ENCODE data around the gene CHST9. TPM values are rescaled to one million over a fixed set of nuclear protein-coding genes. Genes with fewer than 3 reads are reported as not detected.

The CHST9 gene
- total and polyA plus RNA-seq, 4 donors, result 0.42 to 6.4 (median 1.4) TPM

- TF ChIP-seq NR2F2 (IDR thresholded peaks at IDR 0.05), result no peak
- Histone ChIP-seq H3K9ac (ENCODE audit: low read depth in 1 of 2, low read length in 2 of 2) (no peak overlapping the region), H3K4me3 (ENCODE audit: low read depth in 1 of 3, low read length in 3 of 3) (no peak overlapping the region), H3K27me3 (ENCODE audit: control insufficient read depth in 4 of 4, insufficient read depth in 4 of 4, low read length in 3 of 4) (no peaks in the 10 kb centered on the region), H3K27ac (ENCODE audit: low read depth in 1 of 2, low read length in 2 of 2) (no peak overlapping the region), H3K36me3 (ENCODE audit: control insufficient read depth in 4 of 4, insufficient read depth in 3 of 4, low read depth in 1 of 4, low read length in 3 of 4) (no peaks in the 10 kb centered on the region), H3K9me3 (ENCODE audit: control insufficient read depth in 4 of 4, low read length in 3 of 4) (no peaks in the 10 kb centered on the region), H3K4me1 (ENCODE audit: control insufficient read depth in 4 of 4, insufficient read depth in 4 of 4, low read length in 3 of 4) (no peaks in the 10 kb centered on the region)
- 78% methylated on average over 1 of the region's 1 CpG for WGBS
- DNase-seq (ENCODE audit: low spot score), result no peak
Observed at GRCh38 chr18:27214831-27215230, 29.7 kb upstream of the CHST9 start.

GRCh38 chr18:27213123-27213717, 28.1 kb upstream of the CHST9 start:
- no peak overlapping the region for H3K27ac ChIP-seq (ENCODE audit: low read depth in 1 of 2, low read length in 2 of 2)
- 58% methylated on average over 1 of the region's 1 CpG for WGBS
- H3K36me3 ChIP-seq (ENCODE audit: control insufficient read depth in 4 of 4, insufficient read depth in 3 of 4, low read depth in 1 of 4, low read length in 3 of 4), result no peaks in the 10 kb centered on the region
- no peak for TF ChIP-seq GABPA (IDR thresholded peaks at IDR 0.05 in 1 of 2, conservative IDR thresholded peaks at IDR 0.05 in 1 of 2)
- no peaks in the 10 kb centered on the region for H3K27me3 ChIP-seq (ENCODE audit: control insufficient read depth in 4 of 4, insufficient read depth in 4 of 4, low read length in 3 of 4)
- DNase-seq (ENCODE audit: low spot score), result no peak
- H3K9me3 ChIP-seq (ENCODE audit: control insufficient read depth in 4 of 4, low read length in 3 of 4), result no peaks in the 10 kb centered on the region
- H3K4me3 ChIP-seq (ENCODE audit: low read depth in 1 of 3, low read length in 3 of 3), result no peak overlapping the region
- H3K9ac ChIP-seq (ENCODE audit: low read depth in 1 of 2, low read length in 2 of 2), result no peak overlapping the region
- H3K4me1 ChIP-seq (ENCODE audit: control insufficient read depth in 4 of 4, insufficient read depth in 4 of 4, low read length in 3 of 4), result no peaks in the 10 kb centered on the region

GRCh38 chr18:27211569-27211968, 26.5 kb upstream of the CHST9 start:
- WGBS, result 48% methylated on average over 1 of the region's 1 CpG
- Histone ChIP-seq H3K9me3 (ENCODE audit: control insufficient read depth in 4 of 4, low read length in 3 of 4) (no peaks in the 10 kb centered on the region), H3K4me1 (ENCODE audit: control insufficient read depth in 4 of 4, insufficient read depth in 4 of 4, low read length in 3 of 4) (no peaks in the 10 kb centered on the region), H3K27ac (ENCODE audit: low read depth in 1 of 2, low read length in 2 of 2) (no peak overlapping the region), H3K27me3 (ENCODE audit: control insufficient read depth in 4 of 4, insufficient read depth in 4 of 4, low read length in 3 of 4) (no peaks in the 10 kb centered on the region), H3K4me3 (ENCODE audit: low read depth in 1 of 3, low read length in 3 of 3) (no peak overlapping the region), H3K9ac (ENCODE audit: low read depth in 1 of 2, low read length in 2 of 2) (no peak overlapping the region), H3K36me3 (ENCODE audit: control insufficient read depth in 4 of 4, insufficient read depth in 3 of 4, low read depth in 1 of 4, low read length in 3 of 4) (no peaks in the 10 kb centered on the region)
- no peak for DNase-seq (ENCODE audit: low spot score)
- TF ChIP-seq FOXA2 (IDR thresholded peaks at IDR 0.05) (no peak), HNF4A (conservative IDR thresholded peaks at IDR 0.05) (no peak), YY1 (IDR thresholded peaks at IDR 0.05) (no peak), EGR1 (IDR thresholded peaks at IDR 0.05; ENCODE audit: low read depth in 2 of 2) (no peak), HNF4G (IDR thresholded peaks at IDR 0.05) (no peak), ATF3 (IDR thresholded peaks at IDR 0.05) (no peak), ZBTB33 (IDR thresholded peaks at IDR 0.05) (no peak), REST (IDR thresholded peaks at IDR 0.05) (no peak), CTCF (IDR thresholded peaks at IDR 0.05; ENCODE audit: low read depth, low read length, missing input control) (no peak), RXRA (IDR thresholded peaks at IDR 0.05) (no peak), GABPA (IDR thresholded peaks at IDR 0.05 in 1 of 2, conservative IDR thresholded peaks at IDR 0.05 in 1 of 2) (no peak), SP1 (IDR thresholded peaks at IDR 0.05) (no peak), NR2F2 (IDR thresholded peaks at IDR 0.05) (no peak), JUND (IDR thresholded peaks at IDR 0.05) (no peak), MAX (IDR thresholded peaks at IDR 0.05) (no peak), FOXA1 (IDR thresholded peaks at IDR 0.05) (no peak)

Data from liver (tissue), 9 donors.